Liver (tissue), 9 donors: ENCODE results near the gene SH3GL1. TPM values are rescaled to one million over a fixed set of nuclear protein-coding genes. Genes with fewer than 3 reads are reported as not detected.

Experiments used
- DNase-seq: peaks from one replicate; pipeline ENCODE4 v3.0.0-alpha.2; 2017; ENCODE audit warnings: low spot score
- H3K27ac ChIP-seq, 2 donors: one replicate each; pipeline ENCODE4 v1.7.0; 2013; ENCODE audit warnings: inconsistent platforms in 2 of 2, low read length in 2 of 2, control low read depth in 1 of 2, low read depth in 1 of 2, mild to moderate bottlenecking in 1 of 2
- H3K27me3 ChIP-seq, 4 donors: one replicate each; pipeline versions ENCODE4 v1.6.1 to v1.7.0; 2013; ENCODE audit warnings: low read length in 3 of 4, inconsistent platforms in 1 of 4, mild to moderate bottlenecking in 1 of 4, moderate library complexity in 1 of 4; ENCODE audit not compliant: control insufficient read depth in 4 of 4, insufficient read depth in 4 of 4
- H3K36me3 ChIP-seq, 4 donors: one replicate each; pipeline versions ENCODE4 v1.6.1 to v1.7.0; 2013; ENCODE audit warnings: low read length in 3 of 4, mild to moderate bottlenecking in 3 of 4, low read depth in 1 of 4, moderate library complexity in 1 of 4; ENCODE audit not compliant: control insufficient read depth in 4 of 4, insufficient read depth in 3 of 4
- H3K4me1 ChIP-seq, 4 donors: one replicate each; pipeline versions ENCODE4 v1.6.1 to v1.7.0; 2013; ENCODE audit warnings: low read length in 3 of 4, mild to moderate bottlenecking in 3 of 4, moderate library complexity in 1 of 4; ENCODE audit not compliant: control insufficient read depth in 4 of 4, insufficient read depth in 4 of 4
- H3K4me3 ChIP-seq, 3 donors: one replicate each; pipeline versions ENCODE4 v1.6.1 to v1.7.0; 2013; ENCODE audit warnings: low read length in 3 of 3, control low read depth in 1 of 3, low read depth in 1 of 3, mild to moderate bottlenecking in 1 of 3
- H3K9ac ChIP-seq, 2 donors: one replicate each; pipeline ENCODE4 v1.7.0; 2013; ENCODE audit warnings: low read length in 2 of 2, mild to moderate bottlenecking in 2 of 2, moderate library complexity in 2 of 2, control low read depth in 1 of 2, low read depth in 1 of 2
- H3K9me3 ChIP-seq, 4 donors: one replicate each; pipeline versions ENCODE4 v1.6.1 to v1.7.0; 2013; ENCODE audit warnings: low read length in 3 of 4; ENCODE audit not compliant: control insufficient read depth in 4 of 4
- CTCF ChIP-seq: fragments of 150-350 bp; IDR thresholded peaks from 2 replicates; pipeline ENCODE4 v1.5.1; 2017; ENCODE audit warnings: improper control_type of control experiment, low read depth, low read length; ENCODE audit not compliant: missing input control
- EGR1 ChIP-seq, 2 donors: IDR thresholded peaks; 2 replicates each; pipeline ENCODE4 v1.6.1; 2016 to 2018; ENCODE audit warnings: antibody characterized with exemption in 2 of 2, low read depth in 2 of 2
- HNF4A ChIP-seq, 2 donors: conservative IDR thresholded peaks; 2 replicates each; pipeline ENCODE4 v1.6.1; 2016; ENCODE audit warnings: antibody characterized with exemption in 2 of 2, mild to moderate bottlenecking in 2 of 2
- NR2F2 ChIP-seq: IDR thresholded peaks from 2 replicates; pipeline ENCODE4 v1.6.1; 2016; ENCODE audit warnings: antibody characterized with exemption
- RAD21 ChIP-seq, 2 donors: IDR thresholded peaks; 2 replicates each; pipeline ENCODE4 v1.6.1; 2016; ENCODE audit warnings: antibody characterized with exemption in 2 of 2, mild to moderate bottlenecking in 2 of 2
- REST ChIP-seq: IDR thresholded peaks from 2 replicates; pipeline ENCODE4 v1.6.1; 2016; ENCODE audit warnings: antibody characterized with exemption, mild to moderate bottlenecking
- RXRA ChIP-seq, 2 donors: IDR thresholded peaks; 2 replicates each; pipeline ENCODE4 v1.6.1; 2017 to 2018; ENCODE audit warnings: antibody characterized with exemption in 2 of 2, mild to moderate bottlenecking in 1 of 2
- SP1 ChIP-seq: IDR thresholded peaks from 2 replicates; pipeline ENCODE4 v1.6.1; 2018; ENCODE audit warnings: antibody characterized with exemption, mild to moderate bottlenecking
- YY1 ChIP-seq: IDR thresholded peaks from 2 replicates; pipeline ENCODE4 v1.6.1; 2016; ENCODE audit warnings: antibody characterized with exemption, mild to moderate bottlenecking
- ZBTB33 ChIP-seq: IDR thresholded peaks from 2 replicates; pipeline ENCODE4 v1.6.1; 2016; ENCODE audit warnings: antibody characterized with exemption
- whole genome bisulfite sequencing: extraction: QIAGEN DNeasy Blood & Tissue Kit; methylation state at CpG from one replicate; pipeline ENCODE4 v1.1.7; 2013; 5-methylcytosine and 5-hydroxymethylcytosine counted together
- polyA plus RNA-seq, 2 donors: library from polyadenylated mRNA; stranded (reverse) in 1 of 2; unstranded in 1 of 2; fragments of 200-250 nt in 1 of 2; fragments of >200 nt in 1 of 2; fragmentation: Nextera tagmentation in 1 of 2; extraction: Ambion mirVana in 1 of 2; gene quantifications; one replicate each; pipeline versions ENCODE4 v1.2.1 to v1.2.3, GENCODE V29; 2013 to 2015
- total RNA-seq, 2 donors: library from RNA; depleted of rRNA; stranded (reverse); fragments of >200 nt; gene quantifications; one replicate each; pipeline ENCODE4 v1.2.3, GENCODE V29; 2014
- donor health status: healthy.
- donor health status: healthy.
- donor health status: healthy.
- donor health status: healthy.
- donor health status: healthy.

Gene SH3GL1
- total and polyA plus RNA-seq, 4 donors: 16.5 to 27.8 (median 18.2) TPM

GRCh38 chr19:4389064-4389375 lies 11.3 kb downstream of the SH3GL1 start:
- 75% methylated on average over 9 of the region's 9 CpGs for WGBS
- DNase-seq: no peak
- no peak overlapping the region for H3K4me3 ChIP-seq
- no peaks in the 10 kb centered on the region for H3K27me3 ChIP-seq
- peaks cover 25 to 79% (median 66%) of the 10 kb centered on the region in 4 donors for H3K4me1 ChIP-seq
- no peak overlapping the region for H3K9ac ChIP-seq
- peaks cover 0 to 2% (median 0%) of the 10 kb centered on the region in 4 donors for H3K36me3 ChIP-seq
- no peaks in the 10 kb centered on the region for H3K9me3 ChIP-seq
- H3K27ac ChIP-seq: peak overlapping the region; percentile 51 to 58
- TF ChIP-seq NR2F2 (no peak), RAD21 (IDR thresholded peaks at IDR 0.05) (no peak), YY1 (no peak), RXRA (IDR thresholded peaks at IDR 0.05) (no peak), CTCF (no peak), EGR1 (IDR thresholded peaks at IDR 0.05; ENCODE audit: low read depth in 2 of 2) (no peak), SP1 (no peak), HNF4A (conservative IDR thresholded peaks at IDR 0.05) (no peak)

GRCh38 chr19:4388337-4389063 lies 11.8 kb downstream of the SH3GL1 start:
- no peaks in the 10 kb centered on the region for H3K9me3 ChIP-seq
- H3K27ac ChIP-seq: peak overlapping the region; percentile 51 to 58
- no peaks in the 10 kb centered on the region for H3K27me3 ChIP-seq
- no peak for TF ChIP-seq ZBTB33
- no peak for TF ChIP-seq REST
- peak; percentile 37 for TF ChIP-seq YY1
- no peak for TF ChIP-seq EGR1 (IDR thresholded peaks at IDR 0.05; ENCODE audit: low read depth in 2 of 2)
- TF ChIP-seq SP1: peak; percentile 49
- peak; percentile 46 to 64 for TF ChIP-seq RXRA (IDR thresholded peaks at IDR 0.05)
- peak in 1 of 2 donors; percentile 37 for TF ChIP-seq RAD21 (IDR thresholded peaks at IDR 0.05)
- peak; percentile 59 to 66 for TF ChIP-seq HNF4A (conservative IDR thresholded peaks at IDR 0.05)
- DNase-seq: peak; percentile 33
- 33% methylated on average over 16 of the region's 16 CpGs for WGBS
- H3K9ac ChIP-seq: no peak overlapping the region
- H3K36me3 ChIP-seq: peaks cover 0 to 4% (median 0%) of the 10 kb centered on the region in 4 donors
- peaks cover 25 to 75% (median 63%) of the 10 kb centered on the region in 4 donors for H3K4me1 ChIP-seq
- H3K4me3 ChIP-seq: no peak overlapping the region
